HCT116 (cell line): ENCODE data around the gene DIP2C. TPM values are rescaled to one million over a fixed set of nuclear protein-coding genes. Genes with fewer than 3 reads are reported as not detected.

Experiments
- ATAC-seq: fragments of 200-7000 bp; cut with Tn5 transposase; 2 replicates; pipeline ENCODE4 v1.9.1; 2020; ENCODE audit warnings: mild to moderate bottlenecking, moderate library complexity
- BruUV-seq: library from RNA; stranded (reverse); fragments of 400-500 nt; replicated peaks from 2 replicates; lab custom pipeline; 2021; lab: Mats Ljungman, UMichigan
- CTCF ChIA-PET: fragments of 300-600 bp; sonication (Branson Sonifier 250); formaldehyde crosslinking; loops from one replicate; lab custom pipeline; 2021; ENCODE audit warnings: antibody characterized with exemption; lab: Charles Lee
- POLR2A ChIA-PET: fragments of 300-600, 350-600 bp; sonication (Branson Sonifier 250); formaldehyde crosslinking; loops from one replicate; lab custom pipeline; 2021; ENCODE audit warnings: antibody characterized with exemption; lab: Charles Lee
- RAD21 ChIA-PET, 2 experiments: fragments of 300-600 bp; sonication (Branson Sonifier 250); formaldehyde crosslinking; loops; one replicate each; lab custom pipeline; 2023; ENCODE audit warnings: low total read pairs in 2 of 2; ENCODE audit not compliant: uncharacterized antibody in 2 of 2, unreplicated experiment in 2 of 2, low non-redundant PET in 1 of 2; lab: Charles Lee
- DNase-seq: peaks from one replicate; pipeline ENCODE4 v3.0.0-alpha.2; 2010; ENCODE audit warnings: low read depth, low spot score
- H2AFZ ChIP-seq: fragments of 200-600 bp; shearing (Covaris generic), sonication (generic); 2 replicates; pipeline ENCODE4 v1.6.1; 2017; ENCODE audit warnings: low read depth, mixed run types, mixed read lengths, antibody characterized with exemption, low read length; ENCODE audit not compliant: poor library complexity, severe bottlenecking
- H3K27ac ChIP-seq: 2 replicates; pipeline ENCODE4 v1.5.1; 2012; ENCODE audit warnings: low read depth, low read length
- H3K27me3 ChIP-seq: fragments of 200-600 bp; sonication (generic); 2 replicates; pipeline ENCODE4 v1.6.1; 2016; ENCODE audit warnings: mixed run types, low read length, mixed read lengths; ENCODE audit not compliant: insufficient read depth
- H3K36me3 ChIP-seq, 2 experiments: fragments of 200-500 bp in 1 of 2; fragments of 200-600 bp in 1 of 2; sonication (Bioruptor generic) in 1 of 2; sonication (generic) in 1 of 2; 2 replicates each; pipeline versions ENCODE4 v1.5.1 to v1.6.1; 2014 to 2016; ENCODE audit warnings: low read length in 2 of 2, inconsistent platforms in 1 of 2, mixed read lengths in 1 of 2, mixed run types in 1 of 2; ENCODE audit not compliant: insufficient read depth in 2 of 2, control insufficient read depth in 1 of 2
- H3K4me1 ChIP-seq, 2 experiments: fragments of 200-600 bp in 1 of 2; sonication (generic) in 1 of 2; 2 replicates each; pipeline versions ENCODE4 v1.5.1 to v1.6.1; 2012 to 2017; ENCODE audit warnings: low read length in 2 of 2, inconsistent platforms in 1 of 2, mild to moderate bottlenecking in 1 of 2, mixed read lengths in 1 of 2, mixed run types in 1 of 2, moderate library complexity in 1 of 2; ENCODE audit not compliant: insufficient read depth in 2 of 2, control insufficient read depth in 1 of 2
- H3K4me2 ChIP-seq: fragments of 200-600 bp; sonication (generic); 2 replicates; pipeline ENCODE4 v1.6.1; 2017; ENCODE audit warnings: mixed run types, low read length, mixed read lengths
- H3K4me3 ChIP-seq, 2 experiments: fragments of 200-600 bp in 1 of 2; sonication (generic) in 1 of 2; replicated peaks in 1 of 2; 2 replicates each; pipeline ENCODE4 v1.5.1; 2011 to 2016; ENCODE audit warnings: low read length in 2 of 2, control low read depth in 1 of 2, low read depth in 1 of 2, mild to moderate bottlenecking in 1 of 2, mixed read lengths in 1 of 2, mixed run types in 1 of 2
- H3K79me2 ChIP-seq: fragments of 200-600 bp; sonication (generic); 2 replicates; pipeline ENCODE4 v1.6.1; 2017; ENCODE audit warnings: mild to moderate bottlenecking, mixed run types, low read length, moderate library complexity, mixed read lengths; ENCODE audit not compliant: insufficient read depth
- H3K9ac ChIP-seq: fragments of 200-600 bp; sonication (generic); 2 replicates; pipeline ENCODE4 v1.6.1; 2016; ENCODE audit warnings: low read length, mixed read lengths
- H3K9me2 ChIP-seq: fragments of 200-600 bp; sonication (generic), shearing (Covaris generic); 2 replicates; pipeline ENCODE4 v1.6.1; 2017; ENCODE audit warnings: mixed run types, mild to moderate bottlenecking, moderate library complexity; ENCODE audit not compliant: insufficient read depth
- H3K9me3 ChIP-seq, 2 experiments: fragments of 200-500 bp in 1 of 2; fragments of 200-600 bp in 1 of 2; sonication (Bioruptor generic) in 1 of 2; sonication (generic) in 1 of 2; 2 replicates each; pipeline ENCODE4 v1.6.1; 2014 to 2017; ENCODE audit warnings: low read length in 2 of 2, mixed read lengths in 2 of 2, inconsistent platforms in 1 of 2, low read depth in 1 of 2, mild to moderate bottlenecking in 1 of 2, mixed run types in 1 of 2, moderate library complexity in 1 of 2; ENCODE audit not compliant: control insufficient read depth in 1 of 2, insufficient read depth in 1 of 2
- H4K20me1 ChIP-seq: fragments of 200-600 bp; sonication (generic), shearing (Covaris generic); 2 replicates; pipeline ENCODE4 v1.6.1; 2017; ENCODE audit warnings: mixed run types, mild to moderate bottlenecking, moderate library complexity; ENCODE audit not compliant: insufficient read depth
- CBX3 ChIP-seq: IDR thresholded peaks from 2 replicates; pipeline ENCODE4 v1.6.1; 2012; ENCODE audit warnings: low read depth
- CEBPB ChIP-seq: IDR thresholded peaks from 2 replicates; pipeline ENCODE4 v1.6.1; 2012; ENCODE audit warnings: low read depth
- EZH2 ChIP-seq: fragments of 200-600 bp; sonication (generic); IDR thresholded peaks from 2 replicates; pipeline ENCODE4 v1.6.1; 2017; ENCODE audit warnings: antibody characterized with exemption, mixed run types
- POLR2A ChIP-seq: IDR thresholded peaks from 2 replicates; pipeline ENCODE4 v1.7.0; 2011; ENCODE audit warnings: borderline replicate concordance; ENCODE audit not compliant: insufficient read depth, insufficient read length; ENCODE audit errors: extremely low read depth
- POLR2AphosphoS5 ChIP-seq: IDR thresholded peaks from 2 replicates; pipeline ENCODE4 v1.6.1; 2011; ENCODE audit warnings: mild to moderate bottlenecking, low read depth, low read length, moderate library complexity
- SIN3A ChIP-seq: IDR thresholded peaks from 2 replicates; pipeline ENCODE4 v1.6.1; 2012; ENCODE audit warnings: low read depth
- SP1 ChIP-seq: IDR thresholded peaks from 2 replicates; pipeline ENCODE4 v1.6.1; 2012; ENCODE audit warnings: low read depth
- SRF ChIP-seq: IDR thresholded peaks from 2 replicates; pipeline ENCODE4 v1.6.1; 2012; ENCODE audit warnings: low read depth
- ZFX ChIP-seq: fragments of 450-650 bp; IDR thresholded peaks from 2 replicates; pipeline ENCODE4 v1.6.1; 2017
- ZNF274 ChIP-seq: fragments of 200-500 bp; sonication (Bioruptor generic); IDR thresholded peaks from 2 replicates; pipeline ENCODE4 v1.6.1; 2014; ENCODE audit warnings: mild to moderate bottlenecking, low read depth, low read length, inconsistent platforms
- intact Hi-C: fragments of 100-400 bp; cut with micrococcal nuclease; formaldehyde crosslinking; loops from 2 replicates; pipeline ENCODE4 v1.10.0; 2022
- total RNA-seq: library from RNA; stranded (reverse); gene quantifications from one replicate; pipeline ENCODE4 v1.2.1, GENCODE V29; 2021; ENCODE audit not compliant: unreplicated experiment
- TF ChIP-seq, protein P1 (sequence below): IDR thresholded peaks from 2 replicates; pipeline ENCODE4 v1.6.1; 2011; ENCODE audit warnings: mild to moderate bottlenecking, low read length, moderate library complexity; ENCODE audit not compliant: insufficient replicate concordance; ENCODE audit errors: extremely low read depth
- TF ChIP-seq, protein P2 (sequence below): IDR thresholded peaks from 2 replicates; pipeline ENCODE4 v1.6.1; 2012
- TF ChIP-seq, protein P3 (sequence below): IDR thresholded peaks from 2 replicates; pipeline ENCODE4 v1.6.1; 2012; ENCODE audit warnings: low read depth

The DIP2C gene
- total RNA-seq, 1 experiment from 2014 or later, result 15.4 TPM

DNA sequence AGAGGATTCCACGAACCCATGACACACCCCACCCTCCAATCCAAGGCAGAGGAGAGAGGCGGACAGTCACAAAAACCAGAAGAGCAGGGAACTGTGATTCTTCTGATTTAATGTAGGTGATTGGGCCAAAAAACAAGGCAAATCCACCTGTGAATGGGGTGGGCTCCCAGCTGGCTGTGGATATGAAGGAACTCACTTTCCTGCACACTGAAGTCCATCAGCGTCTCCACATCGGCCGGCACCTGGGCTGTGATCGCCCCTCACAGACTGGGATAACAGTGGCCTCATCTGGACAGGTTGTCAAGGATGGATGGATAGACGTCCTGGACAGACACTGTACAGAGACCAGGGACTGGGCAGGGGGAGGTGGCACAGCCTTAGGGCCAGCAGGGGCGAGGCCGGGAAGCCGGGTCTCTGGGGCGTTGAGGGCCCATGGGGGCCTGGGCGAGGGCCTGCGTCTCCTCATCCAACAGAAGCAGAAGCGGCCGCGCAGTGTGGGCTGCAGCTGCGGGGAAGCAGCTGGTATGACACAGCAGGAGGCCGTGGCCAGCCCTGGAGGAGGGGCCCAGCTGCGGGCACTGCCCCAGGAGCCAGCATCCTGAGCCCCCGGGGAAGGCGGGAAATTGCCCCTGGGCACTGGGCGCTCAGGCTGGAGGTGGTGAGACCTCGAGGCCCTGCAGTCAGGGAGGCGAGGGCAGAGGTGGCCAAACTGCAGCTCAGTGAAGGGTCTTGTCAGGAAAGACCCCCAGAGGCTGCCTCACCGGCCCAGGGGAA lies 54.2 kb downstream of the DIP2C start:
- ATAC-seq, result no peak
- no peak overlapping the region for H3K9ac ChIP-seq
- TF ChIP-seq EZH2 (no peak), ZNF274 (no peak), SRF (no peak), SP1 (no peak), CBX3 (no peak), CEBPB (no peak), SIN3A (no peak), POLR2A (no peak), POLR2AphosphoS5 (no peak), ZFX (no peak)
- TF ChIP-seq, protein P1, sequence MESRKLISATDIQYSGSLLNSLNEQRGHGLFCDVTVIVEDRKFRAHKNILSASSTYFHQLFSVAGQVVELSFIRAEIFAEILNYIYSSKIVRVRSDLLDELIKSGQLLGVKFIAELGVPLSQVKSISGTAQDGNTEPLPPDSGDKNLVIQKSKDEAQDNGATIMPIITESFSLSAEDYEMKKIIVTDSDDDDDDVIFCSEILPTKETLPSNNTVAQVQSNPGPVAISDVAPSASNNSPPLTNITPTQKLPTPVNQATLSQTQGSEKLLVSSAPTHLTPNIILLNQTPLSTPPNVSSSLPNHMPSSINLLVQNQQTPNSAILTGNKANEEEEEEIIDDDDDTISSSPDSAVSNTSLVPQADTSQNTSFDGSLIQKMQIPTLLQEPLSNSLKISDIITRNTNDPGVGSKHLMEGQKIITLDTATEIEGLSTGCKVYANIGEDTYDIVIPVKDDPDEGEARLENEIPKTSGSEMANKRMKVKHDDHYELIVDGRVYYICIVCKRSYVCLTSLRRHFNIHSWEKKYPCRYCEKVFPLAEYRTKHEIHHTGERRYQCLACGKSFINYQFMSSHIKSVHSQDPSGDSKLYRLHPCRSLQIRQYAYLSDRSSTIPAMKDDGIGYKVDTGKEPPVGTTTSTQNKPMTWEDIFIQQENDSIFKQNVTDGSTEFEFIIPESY, result no peak
- TF ChIP-seq, protein P2, sequence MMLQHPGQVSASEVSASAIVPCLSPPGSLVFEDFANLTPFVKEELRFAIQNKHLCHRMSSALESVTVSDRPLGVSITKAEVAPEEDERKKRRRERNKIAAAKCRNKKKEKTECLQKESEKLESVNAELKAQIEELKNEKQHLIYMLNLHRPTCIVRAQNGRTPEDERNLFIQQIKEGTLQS, result no peak
- TF ChIP-seq, protein P3, sequence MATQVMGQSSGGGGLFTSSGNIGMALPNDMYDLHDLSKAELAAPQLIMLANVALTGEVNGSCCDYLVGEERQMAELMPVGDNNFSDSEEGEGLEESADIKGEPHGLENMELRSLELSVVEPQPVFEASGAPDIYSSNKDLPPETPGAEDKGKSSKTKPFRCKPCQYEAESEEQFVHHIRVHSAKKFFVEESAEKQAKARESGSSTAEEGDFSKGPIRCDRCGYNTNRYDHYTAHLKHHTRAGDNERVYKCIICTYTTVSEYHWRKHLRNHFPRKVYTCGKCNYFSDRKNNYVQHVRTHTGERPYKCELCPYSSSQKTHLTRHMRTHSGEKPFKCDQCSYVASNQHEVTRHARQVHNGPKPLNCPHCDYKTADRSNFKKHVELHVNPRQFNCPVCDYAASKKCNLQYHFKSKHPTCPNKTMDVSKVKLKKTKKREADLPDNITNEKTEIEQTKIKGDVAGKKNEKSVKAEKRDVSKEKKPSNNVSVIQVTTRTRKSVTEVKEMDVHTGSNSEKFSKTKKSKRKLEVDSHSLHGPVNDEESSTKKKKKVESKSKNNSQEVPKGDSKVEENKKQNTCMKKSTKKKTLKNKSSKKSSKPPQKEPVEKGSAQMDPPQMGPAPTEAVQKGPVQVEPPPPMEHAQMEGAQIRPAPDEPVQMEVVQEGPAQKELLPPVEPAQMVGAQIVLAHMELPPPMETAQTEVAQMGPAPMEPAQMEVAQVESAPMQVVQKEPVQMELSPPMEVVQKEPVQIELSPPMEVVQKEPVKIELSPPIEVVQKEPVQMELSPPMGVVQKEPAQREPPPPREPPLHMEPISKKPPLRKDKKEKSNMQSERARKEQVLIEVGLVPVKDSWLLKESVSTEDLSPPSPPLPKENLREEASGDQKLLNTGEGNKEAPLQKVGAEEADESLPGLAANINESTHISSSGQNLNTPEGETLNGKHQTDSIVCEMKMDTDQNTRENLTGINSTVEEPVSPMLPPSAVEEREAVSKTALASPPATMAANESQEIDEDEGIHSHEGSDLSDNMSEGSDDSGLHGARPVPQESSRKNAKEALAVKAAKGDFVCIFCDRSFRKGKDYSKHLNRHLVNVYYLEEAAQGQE, result no peak
- ChIA-PET RAD21 (no interaction called here), POLR2A (no interaction called here), CTCF (no interaction called here)
- no peaks in the 10 kb centered on the region for H3K27me3 ChIP-seq
- H3K4me1 ChIP-seq, result no peaks in the 10 kb centered on the region
- no peak overlapping the region for H3K4me2 ChIP-seq
- H4K20me1 ChIP-seq, result no peaks in the 10 kb centered on the region
- peaks cover 3% of the 10 kb centered on the region; the same call in 1 of the 2 replicates for H3K79me2 ChIP-seq
- H3K9me2 ChIP-seq, result no peaks in the 10 kb centered on the region
- no peak overlapping the region for H2AFZ ChIP-seq
- intact Hi-C loops, result no loop called here
- no peaks in the 10 kb centered on the region for H3K36me3 ChIP-seq
- H3K4me3 ChIP-seq, result no peak overlapping the region
- no peak overlapping the region for H3K27ac ChIP-seq
- DNase-seq, result no peak
- no TSS peak for BruUV-seq
- H3K9me3 ChIP-seq, result no peaks in the 10 kb centered on the region
